Astrocyte (in vitro differentiated cells and primary cell): Measurements from ENCODE around the gene GBF1. TPM values are rescaled to one million over a fixed set of nuclear protein-coding genes. Genes with fewer than 3 reads are reported as not detected.

Experiments used
- DNase-seq: peaks from one replicate; pipeline ENCODE4 v3.0.0-alpha.2; 2010; ENCODE audit warnings: low read depth
- FAIRE-seq: peaks from 2 replicates; lab custom pipeline; 2011; peaks lifted over from hg19 to GRCh38; lab: Jason Lieb, UNC
- H2AFZ ChIP-seq: 2 replicates; pipeline ENCODE4 v1.6.0; 2012; ENCODE audit warnings: low read depth, low read length, inconsistent platforms
- H3K27ac ChIP-seq: 2 replicates; pipeline ENCODE4 v1.5.1; 2011; ENCODE audit warnings: low read depth, low read length, inconsistent platforms
- H3K27me3 ChIP-seq: 2 replicates; pipeline ENCODE4 v1.6.0; 2011; ENCODE audit warnings: low read length, inconsistent platforms; ENCODE audit not compliant: insufficient read depth
- H3K36me3 ChIP-seq: 2 replicates; pipeline ENCODE4 v1.5.1; 2011; ENCODE audit warnings: low read length, inconsistent platforms; ENCODE audit not compliant: insufficient read depth
- H3K4me1 ChIP-seq: 2 replicates; pipeline ENCODE4 v1.5.1; 2011; ENCODE audit warnings: low read length, inconsistent platforms; ENCODE audit not compliant: insufficient read depth
- H3K4me2 ChIP-seq: 2 replicates; pipeline ENCODE4 v1.6.0; 2012; ENCODE audit warnings: low read length, inconsistent platforms
- H3K4me3 ChIP-seq: 2 replicates; pipeline ENCODE4 v1.5.1; 2011; ENCODE audit warnings: low read depth, mild to moderate bottlenecking, low read length, inconsistent platforms; ENCODE audit not compliant: insufficient read depth
- H3K79me2 ChIP-seq: 2 replicates; pipeline ENCODE4 v1.6.0; 2012; ENCODE audit warnings: mild to moderate bottlenecking, low read length, inconsistent platforms; ENCODE audit not compliant: insufficient read depth
- H3K9ac ChIP-seq: 2 replicates; pipeline ENCODE4 v1.6.0; 2012; ENCODE audit warnings: mild to moderate bottlenecking, low read length, inconsistent platforms
- H3K9me3 ChIP-seq: 2 replicates; pipeline ENCODE4 v1.5.1; 2012; ENCODE audit warnings: low read depth, mild to moderate bottlenecking, low read length, inconsistent platforms; ENCODE audit not compliant: insufficient read depth
- H4K20me1 ChIP-seq: 2 replicates; pipeline ENCODE4 v1.6.0; 2012; ENCODE audit warnings: low read length, inconsistent platforms; ENCODE audit not compliant: insufficient read depth
- H3K27ac Mint-ChIP-seq: one replicate; pipeline ENCODE4 v1.8.0; 2021; ENCODE audit warnings: mild to moderate bottlenecking, mixed read lengths; ENCODE audit not compliant: unreplicated experiment
- H3K27me3 Mint-ChIP-seq: one replicate; pipeline ENCODE4 v1.8.0; 2021; ENCODE audit warnings: low read depth, mixed read lengths; ENCODE audit not compliant: unreplicated experiment
- H3K36me3 Mint-ChIP-seq: one replicate; pipeline ENCODE4 v1.8.0; 2021; ENCODE audit warnings: low read depth, mixed read lengths; ENCODE audit not compliant: unreplicated experiment
- H3K4me1 Mint-ChIP-seq: one replicate; pipeline ENCODE4 v1.8.0; 2021; ENCODE audit warnings: low read depth, mixed read lengths; ENCODE audit not compliant: unreplicated experiment
- H3K4me3 Mint-ChIP-seq: one replicate; pipeline ENCODE4 v1.8.0; 2021; ENCODE audit warnings: mild to moderate bottlenecking, moderate library complexity, mixed read lengths; ENCODE audit not compliant: unreplicated experiment
- H3K9me3 Mint-ChIP-seq: one replicate; pipeline ENCODE4 v1.8.0; 2021; ENCODE audit warnings: mild to moderate bottlenecking, mixed read lengths; ENCODE audit not compliant: unreplicated experiment
- EZH2 ChIP-seq: IDR thresholded peaks from 2 replicates; pipeline ENCODE4 v1.6.1; 2012; ENCODE audit warnings: mild to moderate bottlenecking, low read length, inconsistent platforms; ENCODE audit not compliant: insufficient read depth
- total RNA-seq: library from RNA; stranded (reverse); gene quantifications from 2 replicates; pipeline ENCODE4 v1.2.1, GENCODE V29; 2021
- TF ChIP-seq, protein P1 (sequence below): IDR thresholded peaks from 2 replicates; pipeline ENCODE4 v1.5.1; 2011; ENCODE audit warnings: low read depth, mild to moderate bottlenecking, inconsistent platforms, low read length, moderate library complexity; ENCODE audit not compliant: insufficient read depth

GBF1 gene
- total RNA-seq, 1 donor from 2014 or later, result 72.8 TPM

DNA sequence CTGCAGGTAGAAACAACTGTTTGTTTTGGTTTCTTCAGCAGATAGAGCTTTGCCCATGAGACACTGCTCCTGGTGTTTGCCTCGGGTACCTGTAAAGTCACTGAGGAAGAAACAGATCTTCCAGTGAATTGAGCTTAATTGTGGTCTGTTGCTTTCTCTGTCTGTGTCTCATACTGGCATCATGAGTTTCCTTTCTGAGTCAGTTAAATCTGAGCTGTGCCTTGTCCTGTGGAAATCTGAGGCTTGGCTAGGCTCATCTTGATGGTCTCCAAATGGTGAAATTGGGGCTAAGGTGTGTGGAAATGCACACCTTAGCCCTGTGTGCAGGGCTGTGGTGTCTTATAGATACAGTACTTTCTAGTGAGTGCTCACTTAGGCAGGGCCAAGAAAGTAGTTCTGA, 67.4 kb downstream of the GBF1 start:
- peak overlapping the region; percentile 34 for H3K27ac Mint-ChIP-seq
- no peak for TF ChIP-seq EZH2
- TF ChIP-seq, protein P1, sequence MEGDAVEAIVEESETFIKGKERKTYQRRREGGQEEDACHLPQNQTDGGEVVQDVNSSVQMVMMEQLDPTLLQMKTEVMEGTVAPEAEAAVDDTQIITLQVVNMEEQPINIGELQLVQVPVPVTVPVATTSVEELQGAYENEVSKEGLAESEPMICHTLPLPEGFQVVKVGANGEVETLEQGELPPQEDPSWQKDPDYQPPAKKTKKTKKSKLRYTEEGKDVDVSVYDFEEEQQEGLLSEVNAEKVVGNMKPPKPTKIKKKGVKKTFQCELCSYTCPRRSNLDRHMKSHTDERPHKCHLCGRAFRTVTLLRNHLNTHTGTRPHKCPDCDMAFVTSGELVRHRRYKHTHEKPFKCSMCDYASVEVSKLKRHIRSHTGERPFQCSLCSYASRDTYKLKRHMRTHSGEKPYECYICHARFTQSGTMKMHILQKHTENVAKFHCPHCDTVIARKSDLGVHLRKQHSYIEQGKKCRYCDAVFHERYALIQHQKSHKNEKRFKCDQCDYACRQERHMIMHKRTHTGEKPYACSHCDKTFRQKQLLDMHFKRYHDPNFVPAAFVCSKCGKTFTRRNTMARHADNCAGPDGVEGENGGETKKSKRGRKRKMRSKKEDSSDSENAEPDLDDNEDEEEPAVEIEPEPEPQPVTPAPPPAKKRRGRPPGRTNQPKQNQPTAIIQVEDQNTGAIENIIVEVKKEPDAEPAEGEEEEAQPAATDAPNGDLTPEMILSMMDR, result no peak
- peaks cover 3% of the 10 kb centered on the region for H3K36me3 Mint-ChIP-seq
- Histone ChIP-seq H3K4me3 (no peak overlapping the region), H3K9ac (peak overlapping the region; percentile 3), H3K27ac (peak overlapping the region; percentile 5), H3K4me1 (peaks cover 45% of the 10 kb centered on the region), H2AFZ (no peak overlapping the region), H4K20me1 (peaks cover 81% of the 10 kb centered on the region), H3K79me2 (peaks cover 84% of the 10 kb centered on the region), H3K4me2 (peak overlapping the region; percentile 10), H3K9me3 (no peaks in the 10 kb centered on the region), H3K27me3 (no peaks in the 10 kb centered on the region), H3K36me3 (no peaks in the 10 kb centered on the region)
- no peaks in the 10 kb centered on the region for H3K9me3 Mint-ChIP-seq
- peaks cover 51% of the 10 kb centered on the region for H3K4me1 Mint-ChIP-seq
- H3K27me3 Mint-ChIP-seq, result no peaks in the 10 kb centered on the region
- H3K4me3 Mint-ChIP-seq, result no peak overlapping the region
- FAIRE-seq (no peak), DNase-seq (peak; percentile 39)

DNA sequence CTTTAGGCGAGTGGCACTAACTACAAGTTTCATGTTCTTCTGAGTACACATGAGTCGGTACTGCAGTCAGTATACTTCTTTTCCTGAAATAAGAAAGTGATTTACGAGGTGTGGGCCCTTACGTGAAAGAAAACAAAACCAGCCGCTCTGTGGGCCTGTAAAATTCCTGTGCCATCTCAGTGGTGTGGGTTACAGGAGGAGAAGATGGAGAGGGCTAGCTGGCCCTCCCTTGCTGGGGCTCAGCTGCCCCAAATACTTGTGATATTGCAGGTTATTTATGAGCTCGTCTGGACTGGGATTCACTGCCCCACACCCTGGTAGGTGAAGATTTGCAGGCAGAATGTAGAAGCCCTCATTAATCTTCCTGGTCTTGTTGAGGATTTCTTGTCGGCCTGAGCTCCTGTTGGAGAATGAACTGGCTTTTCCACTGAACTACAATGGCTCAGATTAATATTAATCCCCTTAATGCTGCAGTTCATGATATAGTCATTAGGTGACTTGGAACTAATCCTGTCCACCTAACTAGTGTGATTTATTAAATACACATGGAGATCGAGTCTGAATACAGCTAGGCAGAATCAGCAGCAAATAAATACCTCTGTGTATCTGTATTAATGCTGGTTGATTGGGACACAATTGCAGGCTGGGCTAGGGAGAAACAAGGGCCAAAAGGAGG, 68.0 kb downstream of the GBF1 start:
- Mint-ChIP-seq H3K36me3 (peaks cover 3% of the 10 kb centered on the region), H3K9me3 (no peaks in the 10 kb centered on the region), H3K27ac (no peak overlapping the region), H3K27me3 (no peaks in the 10 kb centered on the region), H3K4me1 (peaks cover 51% of the 10 kb centered on the region), H3K4me3 (no peak overlapping the region)
- Histone ChIP-seq H3K4me1 (peaks cover 45% of the 10 kb centered on the region), H3K4me2 (no peak overlapping the region), H3K4me3 (no peak overlapping the region), H3K36me3 (no peaks in the 10 kb centered on the region), H4K20me1 (peaks cover 78% of the 10 kb centered on the region), H3K27me3 (no peaks in the 10 kb centered on the region), H3K9ac (no peak overlapping the region), H3K79me2 (peaks cover 81% of the 10 kb centered on the region), H2AFZ (no peak overlapping the region), H3K9me3 (no peaks in the 10 kb centered on the region), H3K27ac (no peak overlapping the region)
- TF ChIP-seq, protein P1, result no peak
- TF ChIP-seq EZH2, result no peak
- no peak for FAIRE-seq
- peak; percentile 23 for DNase-seq

DNA sequence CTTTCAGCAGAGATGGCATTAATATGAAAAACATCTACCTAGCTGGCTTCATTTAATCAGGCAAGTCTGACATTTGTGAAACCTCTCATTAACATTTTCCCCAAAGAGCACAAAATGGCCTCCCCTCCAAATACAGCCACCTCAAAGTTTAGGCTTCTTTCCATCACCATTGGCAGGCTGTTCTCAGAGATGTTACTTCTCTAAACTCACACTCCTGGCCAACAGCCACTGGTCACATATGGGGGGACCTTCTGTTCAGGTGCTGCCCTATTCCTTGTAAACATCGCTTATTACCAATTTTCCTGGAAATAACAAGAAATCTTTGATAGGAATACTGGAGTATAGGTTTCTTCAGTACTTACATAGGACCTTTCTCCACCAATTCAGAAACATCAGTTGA, 69.5 kb downstream of the GBF1 start:
- Histone ChIP-seq H2AFZ (no peak overlapping the region), H3K4me2 (no peak overlapping the region), H3K36me3 (no peaks in the 10 kb centered on the region), H3K9ac (no peak overlapping the region), H3K4me1 (peaks cover 37% of the 10 kb centered on the region), H3K79me2 (peaks cover 76% of the 10 kb centered on the region), H4K20me1 (peaks cover 73% of the 10 kb centered on the region), H3K27ac (no peak overlapping the region), H3K27me3 (no peaks in the 10 kb centered on the region), H3K9me3 (no peaks in the 10 kb centered on the region), H3K4me3 (no peak overlapping the region)
- no peak overlapping the region for H3K27ac Mint-ChIP-seq
- no peak overlapping the region for H3K4me3 Mint-ChIP-seq
- H3K9me3 Mint-ChIP-seq, result no peaks in the 10 kb centered on the region
- no peaks in the 10 kb centered on the region for H3K27me3 Mint-ChIP-seq
- no peak for DNase-seq
- peaks cover 42% of the 10 kb centered on the region for H3K4me1 Mint-ChIP-seq
- TF ChIP-seq, protein P1, result no peak
- no peak for TF ChIP-seq EZH2
- H3K36me3 Mint-ChIP-seq, result no peaks in the 10 kb centered on the region
- no peak for FAIRE-seq
